Stomach smooth muscle (tissue), 2 donors: Measurements from ENCODE around the gene AKAP13.

ENCODE experiments used
- H3K27ac ChIP-seq: one replicate; pipeline ENCODE4 v1.7.0; 2013; ENCODE audit warnings: mild to moderate bottlenecking, low read length, inconsistent platforms
- H3K27me3 ChIP-seq, 2 donors: one replicate each; pipeline ENCODE4 v1.7.0; 2013; ENCODE audit warnings: low read length in 2 of 2; ENCODE audit not compliant: insufficient read depth in 2 of 2, control insufficient read depth in 1 of 2
- H3K36me3 ChIP-seq, 2 donors: one replicate each; pipeline ENCODE4 v1.7.0; 2013; ENCODE audit warnings: low read length in 2 of 2; ENCODE audit not compliant: control insufficient read depth in 2 of 2, insufficient read depth in 2 of 2
- H3K4me1 ChIP-seq: one replicate; pipeline ENCODE4 v1.7.0; 2013; ENCODE audit warnings: low read length; ENCODE audit not compliant: control insufficient read depth, insufficient read depth
- H3K4me3 ChIP-seq, 2 donors: one replicate each; pipeline ENCODE4 v1.7.0; 2013; ENCODE audit warnings: low read length in 2 of 2
- H3K9ac ChIP-seq, 2 donors: one replicate each; pipeline ENCODE4 v1.7.0; 2013; ENCODE audit warnings: low read length in 2 of 2, mild to moderate bottlenecking in 1 of 2
- H3K9me3 ChIP-seq, 2 donors: one replicate each; pipeline ENCODE4 v1.7.0; 2013; ENCODE audit warnings: low read length in 2 of 2; ENCODE audit not compliant: control insufficient read depth in 2 of 2
- donor health status: healthy.
- donor health status: Pancreatic carcinoma.

AKAP13 gene

GRCh38 chr15:85785887-85786780 is 405.7 kb downstream of the AKAP13 start:
- Histone ChIP-seq H3K27ac (peak overlapping the region; percentile 55), H3K27me3 (no peaks in the 10 kb centered on the region), H3K4me3 (peak overlapping the region in 1 of 2 donors; percentile 8), H3K9ac (peak overlapping the region; percentile 13), H3K4me1 (peaks cover 18% of the 10 kb centered on the region), H3K36me3 (no peaks in the 10 kb centered on the region), H3K9me3 (no peaks in the 10 kb centered on the region)

- Histone ChIP-seq H3K27ac (peak overlapping the region; percentile 55), H3K4me3 (no peak overlapping the region), H3K9ac (no peak overlapping the region), H3K9me3 (no peaks in the 10 kb centered on the region), H3K4me1 (peaks cover 18% of the 10 kb centered on the region), H3K27me3 (no peaks in the 10 kb centered on the region), H3K36me3 (no peaks in the 10 kb centered on the region)
These were observed 406.3 kb downstream of the AKAP13 start for GRCh38 chr15:85786781-85787114.

DNA sequence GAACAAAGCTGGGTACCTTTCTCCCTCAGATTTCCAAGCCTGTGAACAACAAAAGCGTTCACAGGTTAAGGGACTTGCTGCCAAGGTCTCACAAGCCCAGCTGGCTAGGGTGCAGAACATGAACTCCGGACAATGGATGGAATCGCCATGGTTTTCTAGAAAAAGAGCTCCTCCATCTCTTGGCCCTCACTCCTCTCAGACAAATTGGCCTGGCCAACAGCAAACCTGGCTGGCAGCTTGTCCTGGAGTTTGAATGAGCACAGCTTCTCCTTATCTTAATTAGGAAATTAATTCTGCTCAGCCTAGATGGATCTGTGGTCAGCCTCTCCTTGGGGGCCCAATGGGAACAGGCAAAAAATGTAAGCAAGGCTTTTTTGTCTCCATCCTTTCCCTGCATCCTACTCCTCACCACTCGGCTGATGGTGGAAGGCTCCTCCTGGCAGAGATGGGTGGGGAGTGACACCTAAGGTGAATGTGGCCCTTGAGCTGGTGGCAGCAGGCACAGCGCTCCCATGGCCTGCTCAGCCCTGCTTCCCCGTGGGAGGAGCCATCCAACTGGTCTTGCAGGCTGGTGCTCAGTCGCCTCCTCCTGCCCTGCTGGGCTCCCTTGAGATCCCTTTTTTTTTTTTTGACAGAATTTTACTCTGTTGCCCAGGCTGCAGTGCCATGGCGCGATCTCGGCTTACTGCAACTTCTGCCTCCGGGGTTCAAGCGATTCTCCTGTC is 408.5 kb downstream of the AKAP13 start:
- Histone ChIP-seq H3K27me3 (no peaks in the 10 kb centered on the region), H3K4me3 (no peak overlapping the region), H3K27ac (no peak overlapping the region), H3K36me3 (no peaks in the 10 kb centered on the region), H3K9me3 (no peaks in the 10 kb centered on the region), H3K4me1 (peaks cover 25% of the 10 kb centered on the region), H3K9ac (no peak overlapping the region)

GRCh38 chr15:85789496-85789875 is 409.1 kb downstream of the AKAP13 start:
- H3K4me1 ChIP-seq = peaks cover 25% of the 10 kb centered on the region

DNA sequence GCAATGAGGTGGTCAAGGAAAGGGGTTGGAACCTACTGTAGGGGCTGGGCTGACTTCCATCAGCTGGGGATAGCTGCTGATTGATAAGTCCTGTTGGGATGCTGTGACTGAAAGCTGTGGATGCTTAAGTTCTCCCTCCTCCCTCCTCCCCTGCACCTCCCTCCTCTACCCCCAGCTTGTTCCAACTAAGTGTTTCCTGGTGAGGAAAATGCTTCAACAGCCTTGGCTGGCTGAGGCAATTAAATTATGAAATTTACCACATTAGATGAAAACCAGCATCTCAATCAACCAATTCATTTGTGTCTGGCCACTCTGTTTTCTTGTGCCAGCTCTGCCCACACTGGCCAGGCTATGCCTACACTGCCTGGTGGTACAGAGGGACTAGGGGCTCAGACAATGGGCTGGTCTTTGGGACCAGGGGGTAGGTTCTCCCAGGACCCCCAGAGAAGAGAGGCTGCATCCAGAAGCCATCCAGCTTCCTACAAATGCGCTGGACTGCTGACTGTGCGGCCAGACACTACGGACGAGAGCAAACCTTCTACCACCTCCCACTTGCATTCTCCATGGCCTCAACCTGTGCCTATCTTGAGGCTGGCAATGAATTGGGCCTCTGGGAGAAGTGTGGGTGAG is 411.8 kb downstream of the AKAP13 start:
- H3K27me3 ChIP-seq = no peaks in the 10 kb centered on the region
- H3K4me3 ChIP-seq = no peak overlapping the region
- H3K9ac ChIP-seq = no peak overlapping the region
- no peaks in the 10 kb centered on the region for H3K9me3 ChIP-seq
- no peaks in the 10 kb centered on the region for H3K36me3 ChIP-seq
- H3K27ac ChIP-seq = no peak overlapping the region
- H3K4me1 ChIP-seq = peaks cover 7% of the 10 kb centered on the region

More at GRCh38 chr15:85789496-85789875, 409.1 kb downstream of the AKAP13 start:
- Histone ChIP-seq H3K9me3 (no peaks in the 10 kb centered on the region), H3K27me3 (no peaks in the 10 kb centered on the region), H3K4me3 (no peak overlapping the region), H3K9ac (no peak overlapping the region), H3K36me3 (no peaks in the 10 kb centered on the region), H3K27ac (no peak overlapping the region)

GRCh38 chr15:85792912-85793590 is 412.6 kb downstream of the AKAP13 start:
- Histone ChIP-seq H3K27ac (no peak overlapping the region), H3K36me3 (no peaks in the 10 kb centered on the region), H3K4me3 (peak overlapping the region; percentile 86 to 87), H3K4me1 (peaks cover 7% of the 10 kb centered on the region), H3K27me3 (no peaks in the 10 kb centered on the region), H3K9me3 (no peaks in the 10 kb centered on the region), H3K9ac (peak overlapping the region; percentile 77 to 78)

GRCh38 chr15:85793641-85794597 is 413.5 kb downstream of the AKAP13 start:
- Histone ChIP-seq H3K4me3 (peak overlapping the region; percentile 86 to 87), H3K9me3 (no peaks in the 10 kb centered on the region), H3K27ac (peak overlapping the region; percentile 78), H3K27me3 (no peaks in the 10 kb centered on the region), H3K36me3 (no peaks in the 10 kb centered on the region), H3K9ac (peak overlapping the region; percentile 77 to 78), H3K4me1 (peaks cover 7% of the 10 kb centered on the region)

GRCh38 chr15:85794598-85795336 is 414.4 kb downstream of the AKAP13 start, which contains the start of gene KLHL25:
TSS of gene KLHL25 (minus strand) at chr15:85794925. CDS start at chr15:85769810, 25,115 bp downstream.
- Histone ChIP-seq H3K4me1 (peaks cover 7% of the 10 kb centered on the region), H3K4me3 (peak within 1 kb of the TSS; percentile 86 to 87), H3K9ac (peak within 1 kb of the TSS; percentile 77 to 78), H3K36me3 (no peaks in the 10 kb centered on the region), H3K9me3 (no peaks in the 10 kb centered on the region), H3K27ac (peak within 1 kb of the TSS; percentile 78), H3K27me3 (no peaks in the 10 kb centered on the region)
